HepG2 (cell line): ENCODE results near the gene NCBP2. TPM values are rescaled to one million over a fixed set of nuclear protein-coding genes. Genes with fewer than 3 reads are reported as not detected.

Experiments used
- AGO2 ChIP-seq: fragments of 200-400 bp; formaldehyde crosslinking; optimal IDR thresholded peaks from 2 replicates; pipeline ENCODE3; 2017; ENCODE audit warnings: mild to moderate bottlenecking, low read depth, low read length, moderate library complexity
- CHCHD3 ChIP-seq: sonication (generic); formaldehyde crosslinking; IDR thresholded peaks from 2 replicates; pipeline ENCODE4 v1.8.0; 2022; ENCODE audit warnings: mild to moderate bottlenecking, missing genetic modification reagents, moderate library complexity
- CREM ChIP-seq, 2 experiments: sonication (generic) in 1 of 2; formaldehyde crosslinking in 1 of 2; IDR thresholded peaks; 2 replicates each; pipeline versions ENCODE4 v1.4.0 to v1.6.1; 2016 to 2020; ENCODE audit warnings: antibody characterized with exemption in 1 of 2, mild to moderate bottlenecking in 1 of 2, missing genetic modification reagents in 1 of 2
- DNMT3B ChIP-seq: conservative IDR thresholded peaks from 2 replicates; pipeline ENCODE4 v1.6.1; 2016; ENCODE audit warnings: missing biosample characterization, control low read depth
- ETV6 ChIP-seq: sonication (generic); formaldehyde crosslinking; conservative IDR thresholded peaks from 2 replicates; pipeline ENCODE4 v1.4.0; 2020; ENCODE audit warnings: missing genetic modification reagents
- FOXA1 ChIP-seq, 2 experiments: fragments of 450-650 bp in 1 of 2; sonication (generic) in 1 of 2; formaldehyde crosslinking in 1 of 2; IDR thresholded peaks; 2 replicates each; pipeline versions ENCODE4 v1.4.0 to v1.6.1; 2016 to 2020; ENCODE audit warnings: missing genetic modification reagents in 1 of 2
- GATAD2A ChIP-seq: IDR thresholded peaks from 2 replicates; pipeline ENCODE4 v1.6.1; 2016
- HBP1 ChIP-seq: IDR thresholded peaks from 2 replicates; pipeline ENCODE4 v1.6.1; 2016; ENCODE audit warnings: low read depth, control low read depth
- NPAS2 ChIP-seq: sonication (generic); formaldehyde crosslinking; IDR thresholded peaks from 2 replicates; pipeline ENCODE4 v1.8.0; 2022; ENCODE audit warnings: mild to moderate bottlenecking, missing genetic modification reagents, borderline replicate concordance
- SIX4 ChIP-seq: sonication (generic); formaldehyde crosslinking; IDR thresholded peaks from 2 replicates; pipeline ENCODE4 v1.4.0; 2020; ENCODE audit warnings: missing genetic modification reagents
- TP53 ChIP-seq: sonication (generic); formaldehyde crosslinking; conservative IDR thresholded peaks from 2 replicates; pipeline ENCODE4 v1.4.0; 2020; ENCODE audit warnings: missing genetic modification reagents
- ZC3H13 ChIP-seq: sonication (generic); formaldehyde crosslinking; IDR thresholded peaks from 2 replicates; pipeline ENCODE4 v1.8.1; 2023; ENCODE audit warnings: mild to moderate bottlenecking, missing genetic modification reagents, moderate library complexity
- ZNF18 ChIP-seq: sonication (generic); formaldehyde crosslinking; IDR thresholded peaks from 2 replicates; pipeline ENCODE4 v1.8.0; 2022; ENCODE audit warnings: mild to moderate bottlenecking, missing genetic modification reagents; ENCODE audit not compliant: insufficient replicate concordance
- ZNF501 ChIP-seq: sonication (generic); formaldehyde crosslinking; IDR thresholded peaks from 2 replicates; pipeline ENCODE4 v1.5.1; 2020; ENCODE audit warnings: mild to moderate bottlenecking, moderate library complexity, missing genetic modification reagents
- ZNF549 ChIP-seq: sonication (generic); formaldehyde crosslinking; IDR thresholded peaks from 2 replicates; pipeline ENCODE4 v1.5.0; 2020; ENCODE audit warnings: missing genetic modification reagents
- ZNF687 ChIP-seq: sonication (generic); formaldehyde crosslinking; IDR thresholded peaks from 2 replicates; pipeline ENCODE4 v1.5.1; 2020; ENCODE audit warnings: mild to moderate bottlenecking, missing genetic modification reagents, moderate library complexity
- ZNF691 ChIP-seq: sonication (generic); formaldehyde crosslinking; IDR thresholded peaks from 2 replicates; pipeline ENCODE4 v1.4.0; 2020; ENCODE audit warnings: missing genetic modification reagents, low read depth, mild to moderate bottlenecking, borderline replicate concordance
- ZNF761 ChIP-seq: sonication (generic); formaldehyde crosslinking; conservative IDR thresholded peaks from 2 replicates; pipeline ENCODE4 v1.4.0; 2020; ENCODE audit warnings: mild to moderate bottlenecking, missing genetic modification reagents
- ZSCAN12 ChIP-seq: sonication (generic); formaldehyde crosslinking; IDR thresholded peaks from 2 replicates; pipeline ENCODE4 v1.9.0; 2021; ENCODE audit warnings: mild to moderate bottlenecking, missing genetic modification reagents
- polyA plus RNA-seq, 8 experiments: library from polyadenylated mRNA; depleted of rRNA in 3 of 8; stranded (reverse) in 7 of 8; unstranded in 1 of 8; fragments of >200 nt; fragmentation: Illumina TruSeq in 4 of 8; extraction: Trizol in 4 of 8; gene quantifications; 2 replicates each; pipeline versions ENCODE4 v1.2.1 to v1.2.3, GENCODE V29; 2011 to 2016; ENCODE audit warnings: low read depth in 4 of 8, missing spikeins in 1 of 8, mixed read lengths in 1 of 8; ENCODE audit not compliant: insufficient read depth in 1 of 8
- total RNA-seq, 5 experiments: library from RNA; depleted of rRNA; stranded (reverse); fragments of >200 nt; fragmentation: Illumina TruSeq; extraction: Trizol; gene quantifications; 2 replicates each; pipeline ENCODE4 v1.2.3, GENCODE V29; 2016; ENCODE audit warnings: low read depth in 1 of 5

Gene NCBP2
- total and polyA plus RNA-seq, 2 of the 13 experiments (the other 11 are each of a cell fraction or from before 2014, with no cell fraction given) = 58.7 to 95.5 TPM

- TF ChIP-seq ZNF687 (CRISPR knock-in tag) (peak; percentile 81), ZNF691 (CRISPR knock-in tag) (no peak), SIX4 (no peak), GATAD2A (CRISPR knock-in tag) (no peak), DNMT3B (CRISPR knock-in tag) (no peak), TP53 (CRISPR knock-in tag) (no peak), CREM (IDR thresholded peaks at IDR 0.05) (no peak), CREM (CRISPR knock-in tag; IDR thresholded peaks at IDR 0.05) (no peak), ZNF18 (CRISPR knock-in tag) (peak; percentile 42), ZNF501 (peak; percentile 33; the same call in 1 of the 2 replicates), NPAS2 (CRISPR knock-in tag) (peak; percentile 63; the same call in 1 of the 2 replicates), ZC3H13 (peak; percentile 57; the same call in 1 of the 2 replicates), ZNF761 (CRISPR knock-in tag) (peak; percentile 42; the same call in 1 of the 2 replicates), ETV6 (CRISPR knock-in tag) (0 out of 2 replicates have a peak, but pooled peaks have one; percentile 34), CHCHD3 (CRISPR knock-in tag) (no peak), ZSCAN12 (CRISPR knock-in tag) (no peak), ZNF549 (CRISPR knock-in tag) (no peak), HBP1 (CRISPR knock-in tag) (0 out of 2 replicates have a peak, but pooled peaks have one; percentile 33), AGO2 (peak; percentile 76), FOXA1 (IDR thresholded peaks at IDR 0.05) (no peak), FOXA1 (CRISPR knock-in tag; IDR thresholded peaks at IDR 0.05) (peak; percentile 16; the same call in 1 of the 2 replicates)
Observed at GRCh38 chr3:196968233-196969133, 26.2 kb upstream of the NCBP2 start, which contains the start of gene PIGZ (continued).
